ENCODE data around the gene RAB6D. TPM values are rescaled to one million over a fixed set of nuclear protein-coding genes. Genes with fewer than 3 reads are reported as not detected.

RAB6D gene
- total RNA-seq, 1 experiment from 2014 or later: 0.17 TPM

GRCh38 chr2:131366643-131367042 lies 2.7 kb upstream of the RAB6D start:
- DNase-seq (ENCODE audit: low read depth, low spot score): no peak
- RAD21 ChIA-PET (ENCODE audit: low non-redundant PET in 1 of 2, low total read pairs in 2 of 2, uncharacterized antibody in 2 of 2, unreplicated experiment in 2 of 2): no interaction called here
- ATAC-seq: no peak

More at GRCh38 chr2:131366643-131367042, 2.7 kb upstream of the RAB6D start:
- Histone ChIP-seq H3K4me1 (ENCODE audit: control insufficient read depth in 1 of 2, insufficient read depth in 2 of 2, low read length in 2 of 2) (no peaks in the 10 kb centered on the region), H3K4me2 (ENCODE audit: low read length) (no peak overlapping the region), H3K27ac (ENCODE audit: low read depth, low read length) (no peak overlapping the region), H3K79me2 (ENCODE audit: insufficient read depth, low read length) (no peaks in the 10 kb centered on the region), H2AFZ (ENCODE audit: low read depth, low read length, poor library complexity, severe bottlenecking) (no peak overlapping the region), H3K9me2 (ENCODE audit: insufficient read depth) (no peaks in the 10 kb centered on the region), H3K27me3 (ENCODE audit: insufficient read depth, low read length) (peaks cover 5% of the 10 kb centered on the region; the same call in 1 of the 2 replicates), H3K4me3 (replicated peaks in 1 of 2; ENCODE audit: low read depth in 1 of 2, low read length in 2 of 2) (no peak overlapping the region), H3K9me3 (ENCODE audit: control insufficient read depth in 1 of 2, insufficient read depth in 1 of 2, low read depth in 1 of 2, low read length in 2 of 2) (no peaks in the 10 kb centered on the region), H3K9ac (ENCODE audit: low read length) (no peak overlapping the region), H3K36me3 (ENCODE audit: control insufficient read depth in 1 of 2, insufficient read depth in 2 of 2, low read length in 2 of 2) (no peaks in the 10 kb centered on the region), H4K20me1 (ENCODE audit: insufficient read depth) (no peaks in the 10 kb centered on the region)
- intact Hi-C loops (cut with micrococcal nuclease): no loop called here
- TF ChIP-seq REST (IDR thresholded peaks at IDR 0.05; ENCODE audit: low read depth) (no peak), ATF3 (IDR thresholded peaks at IDR 0.05) (no peak), RAD21 (IDR thresholded peaks at IDR 0.05; ENCODE audit: low read depth) (no peak), CBX3 (IDR thresholded peaks at IDR 0.05; ENCODE audit: low read depth) (no peak), ZFX (IDR thresholded peaks at IDR 0.05) (no peak)
- ChIA-PET CTCF (no interaction called here), POLR2A (no interaction called here)
- no TSS peak for BruUV-seq (replicated peaks)
